HG03469 (cell line): ENCODE measurements around the gene PLA2G4E.

Experiments
- ATAC-seq: cut with Tn5 transposase; IDR thresholded peaks from one replicate; pipeline ENCODE4 v1.9.1; 2021; ENCODE audit warnings: mild to moderate bottlenecking, moderate library complexity, moderate number of reproducible peaks; ENCODE audit not compliant: unreplicated experiment

The PLA2G4E gene

GRCh38 chr15:41993472-41994170 is 27.2 kb downstream of the PLA2G4E start:
- ATAC-seq = no peak

DNA sequence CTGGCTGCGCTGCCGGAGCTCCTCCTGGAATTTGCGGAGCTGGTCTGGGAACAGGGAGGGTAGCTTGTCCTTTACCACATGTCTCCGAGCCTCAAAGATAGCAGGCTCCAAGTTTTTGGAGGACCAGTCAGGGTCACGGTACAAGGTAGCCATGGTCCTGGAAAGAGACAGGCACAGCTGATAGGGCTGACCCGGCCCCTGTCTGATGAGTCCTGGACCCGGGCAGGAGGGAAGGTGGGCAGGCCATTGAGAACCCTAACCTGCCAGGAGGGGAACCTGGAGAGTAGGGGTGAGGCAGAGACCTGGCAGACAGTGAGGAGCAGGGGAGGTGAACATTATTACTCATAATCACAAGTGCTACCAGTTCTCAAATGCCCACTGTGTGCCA is 28.0 kb downstream of the PLA2G4E start:
- no peak for ATAC-seq

- no peak for ATAC-seq
Measured at GRCh38 chr15:41992151-41992802, 28.6 kb downstream of the PLA2G4E start.

- ATAC-seq = no peak
Measured at GRCh38 chr15:41990691-41991090, 30.2 kb downstream of the PLA2G4E start.

DNA sequence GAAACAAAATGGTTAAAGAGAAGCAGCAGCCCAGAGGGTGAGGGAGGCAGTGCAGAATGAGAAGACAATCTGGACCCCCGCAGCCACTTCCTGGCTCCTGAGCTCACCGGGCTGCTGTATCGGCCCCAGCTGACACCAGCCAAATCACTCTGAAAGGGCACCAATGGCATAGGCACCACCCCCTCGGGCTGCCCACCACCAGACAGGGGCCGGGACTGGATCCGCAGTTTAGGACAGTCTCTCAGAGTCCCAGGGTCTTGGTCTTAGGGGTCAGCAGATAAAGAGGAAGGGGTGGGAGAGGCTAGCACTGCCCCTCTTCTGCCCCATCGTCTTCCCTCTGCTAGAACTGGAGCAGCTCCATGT is 30.6 kb downstream of the PLA2G4E start:
- ATAC-seq = no peak

GRCh38 chr15:41989573-41990242 is 31.1 kb downstream of the PLA2G4E start:
- ATAC-seq = no peak

DNA sequence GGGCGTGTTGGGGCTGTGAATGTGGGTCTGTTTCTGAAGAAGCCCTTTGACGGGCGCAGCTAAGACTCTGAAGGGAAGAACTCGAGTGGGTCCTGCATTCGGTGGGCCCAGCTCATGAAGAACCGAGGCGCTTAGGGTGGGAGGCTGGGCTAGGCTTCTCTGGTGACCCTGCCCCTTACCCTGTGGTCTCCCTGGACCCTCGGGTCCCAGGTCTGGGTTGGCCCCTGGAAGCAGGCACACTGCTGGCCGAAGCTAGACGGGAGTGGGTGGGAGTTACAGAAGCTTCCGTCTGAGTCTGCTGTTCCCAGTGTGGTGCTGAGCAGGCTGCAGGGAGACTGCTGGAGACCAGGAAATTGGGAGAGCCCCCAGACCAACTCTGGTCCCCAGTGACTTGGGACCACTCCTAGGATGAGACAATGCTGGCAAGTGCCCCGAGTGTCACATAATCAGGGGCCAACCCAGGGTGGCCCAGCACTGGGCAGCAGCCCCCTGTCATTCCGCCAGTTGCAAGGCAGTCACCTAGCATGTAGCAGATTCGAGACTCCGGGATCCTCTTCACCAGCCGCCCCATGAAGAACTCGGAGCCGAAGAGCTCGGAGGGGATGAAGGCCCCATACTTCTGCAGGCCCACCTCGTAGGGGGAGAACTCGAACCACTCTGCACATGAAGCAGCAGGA is 31.8 kb downstream of the PLA2G4E start:
- ATAC-seq = no peak

DNA sequence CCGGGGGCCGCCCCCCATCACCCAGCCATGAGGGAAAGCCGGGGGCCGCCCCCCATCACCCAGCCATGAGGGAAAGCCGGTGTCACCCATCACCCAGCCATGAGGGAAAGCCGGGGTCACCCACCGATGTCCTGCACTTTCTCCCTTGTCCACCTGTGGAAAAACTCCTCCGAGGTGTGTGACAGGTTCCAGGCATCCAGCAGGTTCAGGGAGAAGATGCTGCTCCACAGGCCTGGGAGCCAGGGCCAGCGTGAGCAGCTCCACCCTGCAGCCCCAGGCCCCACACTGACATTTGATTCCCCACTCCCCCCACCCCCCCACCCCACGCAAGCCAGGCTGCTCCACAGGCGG is 32.9 kb downstream of the PLA2G4E start:
- ATAC-seq = no peak

GRCh38 chr15:41987246-41987924 is 33.5 kb downstream of the PLA2G4E start:
- no peak for ATAC-seq

- ATAC-seq = no peak
Measured at GRCh38 chr15:41985236-41986160, 35.3 kb downstream of the PLA2G4E start.

DNA sequence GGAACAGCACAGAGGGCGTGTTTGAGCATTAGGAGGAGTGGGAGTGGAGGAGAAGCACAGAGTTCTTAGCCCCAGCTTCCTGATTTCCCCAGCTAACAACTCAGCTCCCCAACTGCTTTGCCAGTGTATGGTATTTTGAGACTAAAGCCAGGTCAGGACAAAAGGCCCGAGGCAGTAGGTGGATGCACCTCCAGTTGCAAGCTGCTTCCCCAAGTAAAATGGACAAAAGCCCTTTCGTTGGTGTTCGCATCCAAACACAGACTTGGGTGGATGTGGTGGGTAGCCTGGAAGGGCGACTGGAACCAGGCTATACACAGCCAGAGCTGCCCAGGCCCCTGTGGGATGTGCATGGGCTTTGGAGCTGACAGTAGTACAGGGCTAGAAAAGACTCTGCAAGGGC is 36.2 kb downstream of the PLA2G4E start:
- ATAC-seq = no peak

GRCh38 chr15:41983621-41984571 is 36.9 kb downstream of the PLA2G4E start:
- ATAC-seq = no peak

DNA sequence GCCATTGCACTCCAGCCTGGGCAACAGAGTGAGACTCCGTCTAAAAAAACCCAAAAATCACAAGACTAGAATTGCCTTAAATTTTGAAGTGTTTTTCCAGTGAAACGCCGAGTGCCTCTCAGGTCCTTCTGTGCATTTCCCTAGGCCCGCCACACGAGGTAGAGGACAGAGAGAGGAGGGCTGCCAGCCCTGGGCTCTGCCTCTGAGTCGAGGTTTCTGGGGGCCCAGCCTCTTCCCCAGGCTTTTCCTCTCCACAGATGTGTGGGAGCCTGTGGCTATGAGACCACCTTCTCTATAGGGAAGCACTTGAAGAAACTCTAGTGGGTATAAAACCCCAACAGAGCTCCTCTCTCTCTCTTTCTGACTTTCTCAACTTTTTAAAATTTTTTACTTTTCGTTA is 37.6 kb downstream of the PLA2G4E start:
- ATAC-seq = no peak

DNA sequence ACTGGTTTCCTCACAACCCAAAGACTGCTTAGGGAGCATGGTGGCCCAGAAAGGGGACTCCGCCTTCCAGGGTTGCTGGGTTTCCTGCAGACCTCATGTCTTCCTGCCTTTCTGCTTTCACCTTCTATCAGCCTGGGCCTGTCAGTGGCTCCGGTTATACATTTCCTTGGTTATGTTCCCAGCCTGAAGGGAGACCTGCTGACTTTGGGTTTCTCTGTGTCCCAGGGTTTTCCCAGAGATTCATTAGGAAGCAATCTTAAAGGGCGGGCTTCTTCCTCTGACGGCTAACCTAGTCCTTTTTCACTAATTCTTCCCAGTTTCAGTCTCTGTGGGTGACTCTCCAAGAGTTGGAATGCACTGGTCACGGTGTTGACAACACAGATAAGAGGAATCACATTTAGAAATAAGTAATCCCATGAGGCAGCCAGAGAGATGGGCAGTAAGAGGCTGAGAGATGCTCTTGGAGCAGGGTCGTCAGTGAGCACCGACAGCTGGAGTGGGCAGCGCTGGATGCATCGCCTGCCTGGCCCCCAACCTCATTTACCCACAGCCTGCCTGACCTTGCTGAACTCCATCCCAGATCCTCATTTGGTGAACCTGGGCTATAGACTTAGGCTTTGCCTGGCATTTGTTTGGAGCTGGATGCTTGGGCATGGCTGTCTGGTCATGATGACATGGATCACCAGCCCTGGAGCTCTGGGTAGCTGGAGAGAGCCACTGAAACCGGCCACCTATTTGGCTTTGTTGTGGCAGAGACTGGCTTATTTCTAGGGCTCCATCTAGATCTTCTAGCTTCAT is 38.5 kb downstream of the PLA2G4E start:
- ATAC-seq = no peak

GRCh38 chr15:41981371-41982132 is 39.3 kb downstream of the PLA2G4E start:
- ATAC-seq = no peak

DNA sequence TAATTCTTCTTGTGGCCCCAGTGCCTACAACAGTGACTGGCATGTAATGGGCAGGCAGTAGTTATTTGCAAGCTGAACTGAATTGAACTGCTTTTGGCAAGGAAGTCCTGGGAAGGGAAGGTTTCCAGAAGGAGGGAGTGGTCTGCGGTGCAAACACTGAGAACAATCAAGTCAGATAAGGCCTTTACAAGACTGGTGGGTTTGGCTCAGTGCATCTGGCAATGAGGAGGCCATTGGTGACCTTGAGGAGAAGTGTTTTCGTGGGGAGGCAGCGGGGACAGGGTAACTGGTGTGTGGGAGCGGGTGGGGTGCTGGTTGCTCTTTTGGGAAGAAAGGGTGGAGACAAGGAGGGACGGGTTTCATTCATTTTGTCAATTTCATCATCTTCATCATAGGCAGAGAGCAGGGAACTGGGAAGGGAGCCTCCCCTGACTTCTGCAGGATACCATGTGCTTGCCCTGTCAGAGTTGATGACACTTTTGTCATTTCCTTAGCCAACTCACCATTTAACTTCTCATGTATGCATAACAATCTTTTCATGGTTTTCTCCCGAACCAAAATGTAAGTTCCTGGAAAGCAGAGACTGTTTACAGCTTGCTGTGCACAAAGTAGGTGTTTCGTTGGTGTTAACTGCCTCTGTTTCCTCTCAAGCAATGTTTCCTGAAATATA is 40.1 kb downstream of the PLA2G4E start:
- ATAC-seq = no peak
